H1 (cell line): Measurements from ENCODE around the gene GALNT9. TPM values are rescaled to one million over a fixed set of nuclear protein-coding genes. Genes with fewer than 3 reads are reported as not detected.

Experiments used
- CTCF ChIA-PET: fragments of 300-600 bp; sonication (Branson Sonifier 250); formaldehyde crosslinking; loops from one replicate; lab custom pipeline; 2021; ENCODE audit not compliant: partially characterized antibody; lab: Charles Lee
- POLR2A ChIA-PET: fragments of 300-600 bp; sonication (Branson Sonifier 250); formaldehyde crosslinking; loops from one replicate; lab custom pipeline; 2021; ENCODE audit warnings: inconsistent platforms; ENCODE audit not compliant: partially characterized antibody; lab: Charles Lee
- DNase-seq, 2 experiments: peaks; one replicate each; pipeline versions ENCODE4 v3.0.0 to v3.0.0-alpha.2; 2010 to 2022; ENCODE audit warnings: low spot score in 2 of 2, low read depth in 1 of 2, mixed read lengths in 1 of 2
- FAIRE-seq: peaks from 2 replicates; lab custom pipeline; 2011; peaks lifted over from hg19 to GRCh38; lab: Jason Lieb, UNC
- H2AFZ ChIP-seq: 2 replicates; pipeline ENCODE4 v1.8.1; 2012; ENCODE audit warnings: low read length, inconsistent platforms
- H2AK5ac ChIP-seq: 2 replicates; pipeline ENCODE4 v1.6.1; 2013; ENCODE audit warnings: low read depth, low read length
- H2BK120ac ChIP-seq: replicated peaks from 2 replicates; pipeline ENCODE3; 2013; ENCODE audit warnings: low read depth, low read length, inconsistent platforms
- H2BK12ac ChIP-seq: 2 replicates; pipeline ENCODE4 v1.6.1; 2013; ENCODE audit warnings: low read depth, low read length
- H2BK15ac ChIP-seq: 2 replicates; pipeline ENCODE4 v1.6.1; 2013; ENCODE audit warnings: low read length
- H2BK20ac ChIP-seq: 2 replicates; pipeline ENCODE4 v1.6.1; 2013; ENCODE audit warnings: low read length
- H2BK5ac ChIP-seq: 2 replicates; pipeline ENCODE4 v1.6.1; 2013; ENCODE audit warnings: low read depth, low read length
- H3K14ac ChIP-seq: 2 replicates; pipeline ENCODE4 v1.6.1; 2013; ENCODE audit warnings: inconsistent platforms; ENCODE audit not compliant: insufficient read length
- H3K18ac ChIP-seq: 2 replicates; pipeline ENCODE4 v1.6.1; 2013; ENCODE audit warnings: low read length; ENCODE audit errors: extremely low read depth
- H3K23ac ChIP-seq: 2 replicates; pipeline ENCODE4 v1.6.1; 2013; ENCODE audit warnings: inconsistent platforms; ENCODE audit not compliant: insufficient read length
- H3K23me2 ChIP-seq: 2 replicates; pipeline ENCODE4 v1.6.1; 2013; ENCODE audit warnings: low read depth, low read length
- H3K27ac ChIP-seq: 2 replicates; pipeline ENCODE4 v1.6.1; 2011; ENCODE audit warnings: low read depth, low read length, inconsistent platforms
- H3K27me3 ChIP-seq, 4 experiments: replicated peaks in 1 of 4; 1 replicate in 1 of 4; 2 replicates in 3 of 4; pipeline versions ENCODE4 v1.6.1 to v1.8.1; 2011 to 2013; ENCODE audit warnings: low read length in 3 of 4, mild to moderate bottlenecking in 3 of 4, inconsistent platforms in 2 of 4, mixed read lengths in 2 of 4, moderate library complexity in 1 of 4; ENCODE audit not compliant: control insufficient read depth in 3 of 4, insufficient read depth in 3 of 4; ENCODE audit errors: extremely low read depth in 1 of 4
- H3K36me3 ChIP-seq, 4 experiments: 2 replicates each; pipeline versions ENCODE4 v1.6.1 to v1.8.1; 2011 to 2013; ENCODE audit warnings: mild to moderate bottlenecking in 4 of 4, low read length in 3 of 4, moderate library complexity in 2 of 4, control low read depth in 1 of 4, inconsistent platforms in 1 of 4; ENCODE audit not compliant: insufficient read depth in 4 of 4, control insufficient read depth in 2 of 4
- H3K4ac ChIP-seq: replicated peaks from 2 replicates; pipeline ENCODE3; 2013; ENCODE audit warnings: low read length, low read depth, mixed read lengths, inconsistent platforms; ENCODE audit not compliant: insufficient read length
- H3K4me1 ChIP-seq, 4 experiments: replicated peaks in 1 of 4; 1 replicate in 1 of 4; 2 replicates in 3 of 4; pipeline versions ENCODE4 v1.6.1 to v1.8.1; 2011 to 2013; ENCODE audit warnings: low read length in 3 of 4, inconsistent platforms in 2 of 4, mixed read lengths in 1 of 4; ENCODE audit not compliant: insufficient read depth in 4 of 4, control insufficient read depth in 3 of 4
- H3K4me2 ChIP-seq, 2 experiments: 2 replicates each; pipeline versions ENCODE4 v1.6.1 to v1.8.1; 2011 to 2013; ENCODE audit warnings: low read depth in 2 of 2, low read length in 2 of 2, control low read depth in 1 of 2, inconsistent platforms in 1 of 2, mild to moderate bottlenecking in 1 of 2; ENCODE audit not compliant: insufficient read depth in 1 of 2
- H3K4me3 ChIP-seq, 4 experiments: fragments of 200-600, 300-600 bp in 1 of 4; sonication (generic), shearing (Covaris generic), sonication (Bioruptor Twin) in 1 of 4; 2 replicates each; pipeline versions ENCODE4 v1.5.1 to v1.8.1; 2011 to 2016; ENCODE audit warnings: low read length in 4 of 4, low read depth in 3 of 4, control low read depth in 2 of 4, inconsistent platforms in 2 of 4, mild to moderate bottlenecking in 2 of 4, mixed read lengths in 1 of 4, moderate library complexity in 1 of 4; ENCODE audit not compliant: insufficient read depth in 2 of 4; ENCODE audit errors: extremely low read depth in 1 of 4
- H3K56ac ChIP-seq: replicated peaks from 2 replicates; pipeline ENCODE3; 2013; ENCODE audit warnings: low read depth, mild to moderate bottlenecking, mixed read lengths, low read length, inconsistent platforms; ENCODE audit not compliant: insufficient read length
- H3K79me1 ChIP-seq: 2 replicates; pipeline ENCODE4 v1.6.1; 2013; ENCODE audit warnings: low read depth, low read length, control low read depth
- H3K79me2 ChIP-seq, 2 experiments: 2 replicates each; pipeline versions ENCODE4 v1.6.1 to v1.8.1; 2012 to 2013; ENCODE audit warnings: low read length in 2 of 2, mild to moderate bottlenecking in 2 of 2, inconsistent platforms in 1 of 2; ENCODE audit not compliant: insufficient read depth in 2 of 2, control insufficient read depth in 1 of 2
- H3K9ac ChIP-seq, 4 experiments: replicated peaks in 1 of 4; 1 replicate in 1 of 4; 2 replicates in 3 of 4; pipeline versions ENCODE4 v1.6.1 to v1.8.1; 2011 to 2013; ENCODE audit warnings: low read depth in 3 of 4, low read length in 3 of 4, control low read depth in 2 of 4, mild to moderate bottlenecking in 2 of 4, moderate library complexity in 2 of 4, inconsistent platforms in 1 of 4; ENCODE audit errors: extremely low read depth in 1 of 4
- H3K9me3 ChIP-seq, 2 experiments: 2 replicates each; pipeline versions ENCODE4 v1.6.1 to v1.8.1; 2012 to 2013; ENCODE audit warnings: mild to moderate bottlenecking in 2 of 2, moderate library complexity in 2 of 2, control low read depth in 1 of 2, inconsistent platforms in 1 of 2, low read depth in 1 of 2, low read length in 1 of 2, mixed read lengths in 1 of 2; ENCODE audit not compliant: insufficient read depth in 2 of 2
- H4K20me1 ChIP-seq, 2 experiments: replicated peaks in 1 of 2; 2 replicates each; pipeline versions ENCODE3 to v1.8.1; 2011 to 2013; ENCODE audit warnings: inconsistent platforms in 2 of 2, low read length in 2 of 2, mild to moderate bottlenecking in 1 of 2; ENCODE audit not compliant: insufficient read depth in 2 of 2, control insufficient read depth in 1 of 2
- H4K5ac ChIP-seq: 2 replicates; pipeline ENCODE4 v1.6.1; 2013; ENCODE audit warnings: low read length, low read depth, mixed read lengths, inconsistent platforms; ENCODE audit not compliant: insufficient read length
- H4K8ac ChIP-seq: 2 replicates; pipeline ENCODE4 v1.8.0; 2013; ENCODE audit warnings: mild to moderate bottlenecking, moderate library complexity, low read length, inconsistent platforms; ENCODE audit not compliant: insufficient read depth; ENCODE audit errors: extremely low read depth
- H4K91ac ChIP-seq: replicated peaks from 2 replicates; pipeline ENCODE3; 2013; ENCODE audit warnings: low read length, mixed read lengths, inconsistent platforms; ENCODE audit not compliant: insufficient read length
- ASH2L ChIP-seq: fragments of 200-600, 300-600 bp; sonication (generic); IDR thresholded peaks from one replicate; pipeline ENCODE4 v1.7.1; 2017; ENCODE audit warnings: low read length
- CBX5 ChIP-seq: fragments of 300-800, 300-1000 bp; sonication (generic); IDR thresholded peaks from 2 replicates; pipeline ENCODE4 v1.7.1; 2016; ENCODE audit warnings: antibody characterized with exemption, low read length, low read depth
- EGR1 ChIP-seq: IDR thresholded peaks from 2 replicates; pipeline ENCODE4 v1.6.1; 2011; ENCODE audit warnings: low read depth, low read length, borderline replicate concordance
- KDM1A ChIP-seq: fragments of 200-600, 300-600 bp; sonication (generic); IDR thresholded peaks from 2 replicates; pipeline ENCODE4 v1.7.1; 2016; ENCODE audit warnings: mild to moderate bottlenecking, low read length, borderline replicate concordance
- KDM4A ChIP-seq: IDR thresholded peaks from one replicate; pipeline ENCODE4 v1.7.1; 2012; ENCODE audit warnings: low read depth, mild to moderate bottlenecking, moderate library complexity, low read length, inconsistent platforms; ENCODE audit not compliant: severe bottlenecking
- SP4 ChIP-seq: IDR thresholded peaks from 2 replicates; pipeline ENCODE4 v1.6.1; 2012; ENCODE audit warnings: low read length, inconsistent platforms
- TAF7 ChIP-seq: optimal IDR thresholded peaks from 2 replicates; pipeline ENCODE3; 2011; ENCODE audit warnings: low read depth, mild to moderate bottlenecking, inconsistent platforms, low read length, moderate library complexity, borderline replicate concordance
- TBP ChIP-seq: IDR thresholded peaks from 2 replicates; pipeline ENCODE4 v1.6.1; 2011; ENCODE audit warnings: low read depth, low read length, improper control_type of control experiment
- WGBS, 2 experiments: shearing (Covaris generic) in 1 of 2; methylation state at CpG; one replicate each; pipeline versions ENCODE4 v1.1.6 to v1.1.7; 2013 to 2015; ENCODE audit warnings: low lambda C conversion rate in 2 of 2, mixed read lengths in 2 of 2, inconsistent platforms in 1 of 2, low coverage in 1 of 2, missing lambda C conversion rate in 1 of 2; ENCODE audit not compliant: insufficient replicate concordance in 2 of 2, insufficient coverage in 1 of 2, insufficient read length in 1 of 2; ENCODE audit errors: extremely low coverage in 1 of 2, missing lambda C conversion rate in 1 of 2; 5-methylcytosine and 5-hydroxymethylcytosine counted together
- polyA plus RNA-seq, 7 experiments: library from polyadenylated mRNA; depleted of rRNA in 3 of 7; stranded (reverse) in 5 of 7; unstranded in 2 of 7; fragments of >200 nt in 5 of 7; fragments of 200-250 nt in 2 of 7; gene quantifications; 1 replicate in 5 of 7; 2 replicates in 1 of 7; 4 replicates in 1 of 7; pipeline versions ENCODE4 v1.2.1 to v1.2.3, GENCODE V29; 2011 to 2013; ENCODE audit warnings: missing spikeins in 2 of 7, mixed read lengths in 2 of 7
- total RNA-seq: library from RNA; stranded (reverse); fragmentation: NEBNext Ultra II Directional; extraction: Animal tissue kit (Norgen Biotek cat#: 25700); gene quantifications from 2 replicates; pipeline ENCODE4 v1.2.1, GENCODE V29; 2021
- TF ChIP-seq, protein P1 (sequence below): IDR thresholded peaks from 2 replicates; pipeline ENCODE4 v1.6.1; 2012; ENCODE audit warnings: low read length, inconsistent platforms

The GALNT9 gene
- total and polyA plus RNA-seq, 2 of the 8 experiments (the other 6 are each of a cell fraction or from before 2014, with no cell fraction given): 2.0 to 3.6 TPM

DNA sequence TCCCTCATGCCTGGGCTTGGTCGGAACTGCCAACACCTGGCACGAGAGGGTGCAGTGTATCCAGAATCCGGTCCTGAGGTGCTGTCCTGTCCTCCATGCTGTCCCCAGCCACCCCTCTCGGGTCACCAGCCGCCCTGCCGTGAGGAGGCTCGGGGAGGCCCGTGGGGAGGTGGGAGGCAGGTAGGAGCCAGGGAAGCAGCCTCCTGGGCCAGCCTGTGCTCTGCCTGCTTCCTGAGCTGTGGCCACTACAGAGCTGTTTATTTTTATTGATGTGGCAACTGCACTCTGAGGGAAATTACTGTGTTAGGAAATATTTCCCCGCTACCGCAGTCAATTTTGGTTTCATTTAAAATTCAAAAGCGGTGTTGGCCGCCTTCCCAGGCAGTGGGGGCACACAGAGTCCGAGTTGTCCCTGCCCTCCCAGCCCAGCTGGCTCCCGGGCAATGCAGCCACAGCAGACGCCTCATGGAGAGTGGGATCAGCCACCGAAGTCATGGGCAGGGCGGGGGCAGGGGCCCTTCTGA lies 166.8 kb downstream of the GALNT9 start:
- no peak overlapping the region for H4K8ac ChIP-seq
- no peak overlapping the region for H2AK5ac ChIP-seq
- DNase-seq: no peak
- H3K56ac ChIP-seq: no peak overlapping the region
- no peak overlapping the region for H3K4me3 ChIP-seq
- TF ChIP-seq, protein P1, sequence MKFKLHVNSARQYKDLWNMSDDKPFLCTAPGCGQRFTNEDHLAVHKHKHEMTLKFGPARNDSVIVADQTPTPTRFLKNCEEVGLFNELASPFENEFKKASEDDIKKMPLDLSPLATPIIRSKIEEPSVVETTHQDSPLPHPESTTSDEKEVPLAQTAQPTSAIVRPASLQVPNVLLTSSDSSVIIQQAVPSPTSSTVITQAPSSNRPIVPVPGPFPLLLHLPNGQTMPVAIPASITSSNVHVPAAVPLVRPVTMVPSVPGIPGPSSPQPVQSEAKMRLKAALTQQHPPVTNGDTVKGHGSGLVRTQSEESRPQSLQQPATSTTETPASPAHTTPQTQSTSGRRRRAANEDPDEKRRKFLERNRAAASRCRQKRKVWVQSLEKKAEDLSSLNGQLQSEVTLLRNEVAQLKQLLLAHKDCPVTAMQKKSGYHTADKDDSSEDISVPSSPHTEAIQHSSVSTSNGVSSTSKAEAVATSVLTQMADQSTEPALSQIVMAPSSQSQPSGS: no peak
- TF ChIP-seq KDM4A (no peak), KDM1A (no peak), TBP (no peak), SP4 (no peak), TAF7 (no peak), ASH2L (no peak), EGR1 (no peak), CBX5 (no peak)
- H3K23ac ChIP-seq: no peak overlapping the region
- H3K4me2 ChIP-seq: no peak overlapping the region
- no peak overlapping the region for H2AFZ ChIP-seq
- H3K14ac ChIP-seq: no peak overlapping the region
- no peak overlapping the region for H4K91ac ChIP-seq
- no peak overlapping the region for H2BK12ac ChIP-seq
- no peak overlapping the region for H3K4ac ChIP-seq
- peaks cover 2% of the 10 kb centered on the region; the same call in 1 of the 2 replicates for H3K79me1 ChIP-seq
- H3K27me3 ChIP-seq: peaks cover 0 to 7% (median 2%) of the 10 kb centered on the region in 4 experiments; a peak in 4 of 7 replicates
- no peak overlapping the region for H4K5ac ChIP-seq
- H4K20me1 ChIP-seq: peaks cover 0 to 17% of the 10 kb centered on the region in 2 experiments
- no peak overlapping the region for H2BK15ac ChIP-seq
- no peak overlapping the region for H3K18ac ChIP-seq
- no peaks in the 10 kb centered on the region; a peak in 1 of 7 replicates for H3K4me1 ChIP-seq
- H3K27ac ChIP-seq: no peak overlapping the region
- peaks cover 23% of the 10 kb centered on the region for H3K23me2 ChIP-seq
- FAIRE-seq: no peak
- H3K9me3 ChIP-seq: peaks cover 0 to 5% of the 10 kb centered on the region in 2 experiments; a peak in 2 of 4 replicates
- H3K36me3 ChIP-seq: peaks cover 3 to 8% (median 4%) of the 10 kb centered on the region in 4 experiments; a peak in 4 of 8 replicates
- no peak overlapping the region for H2BK5ac ChIP-seq
- no peak overlapping the region for H2BK20ac ChIP-seq
- ChIA-PET CTCF (interaction anchor here (1.2 to 2.8 kb wide), 6 partner anchors 12 to 251 kb away, joined by 3 to 9 read pairs (median 4); no protein-coding TSS in a partner anchor), POLR2A (interaction anchor here (1.3 to 2.1 kb wide), 2 partner anchors 12 to 26 kb away, joined by 3 to 10 read pairs; no protein-coding TSS in a partner anchor)
- WGBS, 2 experiments: 82% methylated on average over 16 of the region's 17 CpGs; no CpG with 5 or more reads in 1 of the 2 experiments
- peaks cover 0 to 3% of the 10 kb centered on the region in 2 experiments; a peak in 1 of 4 replicates for H3K79me2 ChIP-seq
- H2BK120ac ChIP-seq: no peak overlapping the region
- H3K9ac ChIP-seq: no peak overlapping the region
